Rectal smooth muscle tissue (tissue), 1 donor: ENCODE measurements around the gene ACAD11.
"Not testable (repeated sequence)": the region's sequence is repeated elsewhere in the genome, so short reads cannot be mapped to it uniquely, and the experiment has no call there.

Experiments used
- H3K27ac ChIP-seq: one replicate; pipeline ENCODE4 v1.7.0; 2013; ENCODE audit warnings: low read depth, low read length, inconsistent platforms
- H3K27me3 ChIP-seq: one replicate; pipeline ENCODE4 v1.7.0; 2013; ENCODE audit warnings: low read length; ENCODE audit not compliant: control insufficient read depth, insufficient read depth
- H3K36me3 ChIP-seq: one replicate; pipeline ENCODE4 v1.7.0; 2013; ENCODE audit warnings: low read length; ENCODE audit not compliant: control insufficient read depth, insufficient read depth
- H3K4me1 ChIP-seq: one replicate; pipeline ENCODE4 v1.7.0; 2013; ENCODE audit warnings: low read length; ENCODE audit not compliant: control insufficient read depth, insufficient read depth
- H3K4me3 ChIP-seq: one replicate; pipeline ENCODE4 v1.7.0; 2013; ENCODE audit warnings: low read length
- H3K9ac ChIP-seq: one replicate; pipeline ENCODE4 v1.7.0; 2013; ENCODE audit warnings: low read length

Gene ACAD11

DNA sequence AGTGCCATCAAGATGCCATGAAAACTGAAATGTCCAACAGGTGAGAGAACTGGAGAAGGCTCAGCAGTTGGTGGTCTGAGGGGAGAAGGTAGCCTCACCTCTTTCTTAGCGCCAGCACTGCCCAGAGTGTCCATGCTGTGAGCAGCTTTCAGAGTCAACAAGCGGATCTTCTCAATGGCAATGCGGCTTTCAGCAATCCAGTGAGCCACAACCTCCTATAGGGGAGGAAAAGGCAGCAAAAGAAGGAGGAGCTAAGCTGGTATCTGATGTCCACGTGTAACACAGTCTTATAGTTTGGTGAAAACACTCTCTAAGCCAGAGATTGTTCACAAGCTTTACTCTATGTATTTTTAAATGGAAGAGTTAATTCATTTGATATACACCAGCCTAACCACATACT, 98.6 kb downstream of the ACAD11 start:
- Histone ChIP-seq H3K4me1 (no peaks in the 10 kb centered on the region), H3K36me3 (peaks cover 3% of the 10 kb centered on the region), H3K27me3 (no peaks in the 10 kb centered on the region), H3K4me3 (no peak overlapping the region), H3K27ac (no peak overlapping the region), H3K9ac (no peak overlapping the region)

GRCh38 chr3:132556508-132557159, 103.0 kb downstream of the ACAD11 start:
- Histone ChIP-seq H3K27me3 (no peaks in the 10 kb centered on the region), H3K9ac (no peak overlapping the region), H3K4me3 (no peak overlapping the region), H3K4me1 (no peaks in the 10 kb centered on the region), H3K36me3 (peaks cover 3% of the 10 kb centered on the region), H3K27ac (peak overlapping the region; percentile 7)

- not testable (repeated sequence) for H3K27me3 ChIP-seq, H3K36me3 ChIP-seq, H3K27ac ChIP-seq
Measured at GRCh38 chr3:132556036-132556386, 103.6 kb downstream of the ACAD11 start.

GRCh38 chr3:132555306-132556035, 104.1 kb downstream of the ACAD11 start:
- no peak overlapping the region for H3K4me3 ChIP-seq
- peaks cover 3% of the 10 kb centered on the region for H3K36me3 ChIP-seq
- no peaks in the 10 kb centered on the region for H3K27me3 ChIP-seq
- H3K9ac ChIP-seq, result no peak overlapping the region
- H3K4me1 ChIP-seq, result no peaks in the 10 kb centered on the region
- no peak overlapping the region for H3K27ac ChIP-seq

More at GRCh38 chr3:132556036-132556386, 103.6 kb downstream of the ACAD11 start:
- H3K4me1 ChIP-seq, H3K9ac ChIP-seq, H3K4me3 ChIP-seq: not testable (repeated sequence)

DNA sequence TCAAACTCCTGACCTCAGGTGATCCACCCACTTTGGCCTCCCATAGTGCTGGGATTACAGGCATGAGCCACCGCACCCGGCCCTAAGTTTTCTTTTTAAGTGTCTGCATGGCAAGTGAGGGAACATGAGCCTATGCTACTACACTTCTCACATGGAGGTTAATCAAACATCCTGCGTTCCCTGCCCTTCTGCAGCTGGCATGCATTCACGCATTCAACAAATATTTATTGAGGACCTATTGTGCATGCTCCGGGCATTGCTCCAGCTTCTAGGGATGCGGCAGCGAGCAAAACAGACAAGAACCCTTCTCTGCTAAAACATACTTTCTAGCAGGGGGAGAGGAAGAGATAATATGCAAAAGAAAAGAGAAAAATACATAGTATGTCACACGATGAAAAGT, 105.2 kb downstream of the ACAD11 start:
- Histone ChIP-seq H3K27me3 (no peaks in the 10 kb centered on the region), H3K27ac (no peak overlapping the region), H3K36me3 (peaks cover 3% of the 10 kb centered on the region), H3K4me1 (no peaks in the 10 kb centered on the region), H3K4me3 (no peak overlapping the region), H3K9ac (no peak overlapping the region)

DNA sequence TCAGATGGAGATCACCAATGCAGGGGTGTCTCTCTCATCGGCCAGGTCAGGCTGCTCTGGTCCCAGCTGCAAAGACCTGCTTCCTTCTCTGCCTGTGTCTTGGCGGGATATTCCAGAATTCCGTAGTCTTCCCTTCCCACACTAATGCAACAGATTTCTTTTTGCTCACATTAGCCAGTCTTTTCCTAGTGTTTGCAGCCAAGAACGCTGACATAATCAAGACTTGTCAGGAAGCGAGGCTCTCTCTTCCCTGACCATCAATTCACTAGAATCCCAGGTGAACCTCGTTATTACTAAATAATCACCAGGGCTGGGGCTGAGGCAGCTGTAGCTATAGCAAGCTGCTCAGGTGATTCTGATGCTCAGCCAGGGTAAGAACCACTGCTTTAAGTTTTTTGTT, 105.8 kb downstream of the ACAD11 start:
- peaks cover 1% of the 10 kb centered on the region for H3K36me3 ChIP-seq
- H3K4me1 ChIP-seq, result no peaks in the 10 kb centered on the region
- H3K27ac ChIP-seq, result no peak overlapping the region
- H3K27me3 ChIP-seq, result no peaks in the 10 kb centered on the region
- no peak overlapping the region for H3K4me3 ChIP-seq
- H3K9ac ChIP-seq, result no peak overlapping the region

GRCh38 chr3:132550579-132551305, 108.9 kb downstream of the ACAD11 start:
- Histone ChIP-seq H3K36me3 (no peaks in the 10 kb centered on the region), H3K27ac (no peak overlapping the region), H3K27me3 (no peaks in the 10 kb centered on the region), H3K4me3 (no peak overlapping the region), H3K9ac (no peak overlapping the region), H3K4me1 (no peaks in the 10 kb centered on the region)

DNA sequence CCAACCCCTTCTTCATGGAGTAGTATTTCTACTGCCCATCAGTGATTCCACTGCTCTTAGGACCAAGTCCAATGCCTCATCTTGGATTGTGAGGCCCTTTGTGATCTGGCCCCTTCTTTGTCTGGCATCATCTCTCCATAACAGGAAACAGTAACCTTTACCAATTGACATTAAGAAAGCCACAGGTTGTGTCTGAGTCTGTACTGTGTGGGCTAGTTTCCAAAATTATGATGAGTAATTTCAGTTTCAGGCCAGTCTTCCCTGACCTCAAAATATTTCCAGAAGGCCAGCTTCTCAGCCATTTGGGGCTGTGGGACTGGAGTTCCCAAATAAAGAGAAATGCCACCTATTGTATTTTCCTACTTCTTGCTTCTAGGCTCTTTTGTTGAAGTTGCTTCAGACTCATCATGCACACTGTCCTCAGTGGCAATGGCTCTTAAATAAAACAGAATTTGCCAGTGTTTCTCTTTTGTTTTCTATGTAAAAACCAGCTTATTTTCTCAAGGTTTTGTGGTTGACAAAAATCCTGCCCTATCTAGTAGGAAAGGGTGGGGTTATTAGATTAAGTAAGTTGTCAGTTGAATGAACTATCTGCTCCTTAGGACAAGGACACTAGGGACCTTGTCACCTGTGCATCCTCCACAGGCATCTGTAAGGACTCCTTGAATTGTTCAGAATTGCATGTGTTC, 109.6 kb downstream of the ACAD11 start:
- H3K9ac ChIP-seq, result no peak overlapping the region
- no peak overlapping the region for H3K4me3 ChIP-seq
- H3K27me3 ChIP-seq, result no peaks in the 10 kb centered on the region
- no peaks in the 10 kb centered on the region for H3K4me1 ChIP-seq
- no peak overlapping the region for H3K27ac ChIP-seq
- H3K36me3 ChIP-seq, result no peaks in the 10 kb centered on the region

DNA sequence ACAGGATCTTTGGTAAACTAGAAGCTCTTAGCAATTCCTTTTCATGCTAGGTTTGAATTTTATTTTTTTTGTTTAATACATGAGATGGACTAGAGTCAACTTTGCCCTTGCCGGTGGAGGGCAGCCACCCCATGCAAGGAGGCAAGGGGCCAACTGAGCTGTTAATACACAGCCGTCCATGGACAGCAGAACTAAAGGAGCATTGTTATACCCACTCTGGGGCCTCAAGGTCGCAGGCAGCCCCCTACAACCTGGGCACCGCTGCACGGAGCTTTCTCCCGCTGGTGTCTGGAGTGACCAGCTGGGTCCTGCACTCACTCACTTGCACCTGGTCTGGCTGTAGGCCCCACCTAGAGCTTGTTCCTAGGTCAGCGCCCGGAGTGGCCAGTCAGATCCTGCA, 110.4 kb downstream of the ACAD11 start:
- H3K27ac ChIP-seq, result no peak overlapping the region
- H3K4me1 ChIP-seq, result no peaks in the 10 kb centered on the region
- no peaks in the 10 kb centered on the region for H3K27me3 ChIP-seq
- H3K9ac ChIP-seq, result no peak overlapping the region
- no peaks in the 10 kb centered on the region for H3K36me3 ChIP-seq
- no peak overlapping the region for H3K4me3 ChIP-seq

- Histone ChIP-seq H3K27me3 (no peaks in the 10 kb centered on the region), H3K9ac (no peak overlapping the region), H3K4me3 (no peak overlapping the region), H3K4me1 (no peaks in the 10 kb centered on the region), H3K36me3 (peaks cover under 1% of the 10 kb centered on the region), H3K27ac (no peak overlapping the region)
Measured at GRCh38 chr3:132545471-132545870, 114.1 kb downstream of the ACAD11 start.

DNA sequence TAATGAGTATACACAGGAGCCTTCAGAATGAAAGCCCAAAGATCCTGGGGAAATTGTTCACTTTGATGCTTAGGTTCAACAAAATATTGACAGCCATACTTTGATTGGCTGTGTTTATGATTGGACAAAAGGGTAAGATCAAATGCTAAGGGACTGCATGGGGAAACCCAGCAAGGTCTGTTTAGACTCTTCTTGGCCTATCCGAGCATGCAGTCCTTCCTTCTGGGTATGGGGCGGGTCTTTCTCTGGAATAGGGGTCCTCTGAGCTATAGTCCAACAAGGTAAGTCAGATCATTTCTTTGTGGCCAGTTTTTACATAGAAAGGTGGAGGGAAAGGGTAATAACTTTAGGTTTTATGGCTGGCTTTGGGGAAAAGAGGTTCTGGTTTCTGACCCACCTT, 115.5 kb downstream of the ACAD11 start:
- H3K4me3 ChIP-seq, result no peak overlapping the region
- no peak overlapping the region for H3K9ac ChIP-seq
- no peaks in the 10 kb centered on the region for H3K4me1 ChIP-seq
- H3K27me3 ChIP-seq, result no peaks in the 10 kb centered on the region
- H3K27ac ChIP-seq, result no peak overlapping the region
- H3K36me3 ChIP-seq, result peaks cover 3% of the 10 kb centered on the region

- no peak overlapping the region for H3K27ac ChIP-seq
- no peak overlapping the region for H3K9ac ChIP-seq
- H3K27me3 ChIP-seq, result no peaks in the 10 kb centered on the region
- no peaks in the 10 kb centered on the region for H3K4me1 ChIP-seq
- peaks cover 3% of the 10 kb centered on the region for H3K36me3 ChIP-seq
- no peak overlapping the region for H3K4me3 ChIP-seq
Measured at GRCh38 chr3:132543011-132543739, 116.4 kb downstream of the ACAD11 start.
